Osteoblast (primary cell): ENCODE data around the gene TESK2. TPM values are rescaled to one million over a fixed set of nuclear protein-coding genes. Genes with fewer than 3 reads are reported as not detected.

Source experiments
- DNase-seq: peaks from one replicate; pipeline ENCODE4 v3.0.0; 2011; ENCODE audit warnings: low spot score, mixed read lengths; ENCODE audit not compliant: insufficient read length; ENCODE audit errors: missing footprints
- H2AFZ ChIP-seq: 2 replicates; pipeline ENCODE4 v1.6.0; 2011; ENCODE audit warnings: mild to moderate bottlenecking, low read length
- H3K27ac ChIP-seq: 2 replicates; pipeline ENCODE4 v1.5.1; 2011; ENCODE audit warnings: mild to moderate bottlenecking, low read depth, low read length, moderate library complexity
- H3K27me3 ChIP-seq: 2 replicates; pipeline ENCODE4 v1.6.0; 2012; ENCODE audit warnings: mild to moderate bottlenecking, control low read depth, inconsistent platforms, low read length, moderate library complexity; ENCODE audit not compliant: insufficient read depth
- H3K36me3 ChIP-seq: 2 replicates; pipeline ENCODE4 v1.5.1; 2011; ENCODE audit warnings: mild to moderate bottlenecking, low read length, control low read depth, moderate library complexity; ENCODE audit not compliant: insufficient read depth
- H3K4me1 ChIP-seq: 2 replicates; pipeline ENCODE4 v1.5.1; 2011; ENCODE audit warnings: mild to moderate bottlenecking, low read length, control low read depth, moderate library complexity; ENCODE audit not compliant: insufficient read depth
- H3K4me2 ChIP-seq: 2 replicates; pipeline ENCODE4 v1.6.0; 2011; ENCODE audit warnings: mild to moderate bottlenecking, low read length; ENCODE audit not compliant: insufficient read depth
- H3K4me3 ChIP-seq: fragments of 200-600 bp; sonication (generic); 3 replicates; pipeline ENCODE4 v1.5.1; 2012; ENCODE audit warnings: mild to moderate bottlenecking, low read length, inconsistent platforms; ENCODE audit not compliant: insufficient read depth
- H3K79me2 ChIP-seq: 2 replicates; pipeline ENCODE4 v1.6.0; 2012; ENCODE audit warnings: mild to moderate bottlenecking, low read length, control low read depth, inconsistent platforms; ENCODE audit not compliant: insufficient read depth
- H3K9me3 ChIP-seq: 2 replicates; pipeline ENCODE4 v1.5.1; 2011; ENCODE audit warnings: low read depth, low read length, control low read depth
- H4K20me1 ChIP-seq: 2 replicates; pipeline ENCODE4 v1.6.0; 2012; ENCODE audit warnings: mild to moderate bottlenecking, low read length, control low read depth; ENCODE audit not compliant: insufficient read depth
- total RNA-seq: library from RNA; depleted of rRNA; stranded (reverse); fragments of >200 nt; gene quantifications from 2 replicates; pipeline ENCODE4 v1.2.3, GENCODE V29; 2012
- TF ChIP-seq, protein P1 (sequence below): IDR thresholded peaks from 2 replicates; pipeline ENCODE4 v1.5.1; 2011; ENCODE audit warnings: mild to moderate bottlenecking, low read depth, low read length, moderate library complexity; ENCODE audit errors: extremely low read depth

The TESK2 gene
- total RNA-seq, 1 donor, result 5.4 TPM

DNA sequence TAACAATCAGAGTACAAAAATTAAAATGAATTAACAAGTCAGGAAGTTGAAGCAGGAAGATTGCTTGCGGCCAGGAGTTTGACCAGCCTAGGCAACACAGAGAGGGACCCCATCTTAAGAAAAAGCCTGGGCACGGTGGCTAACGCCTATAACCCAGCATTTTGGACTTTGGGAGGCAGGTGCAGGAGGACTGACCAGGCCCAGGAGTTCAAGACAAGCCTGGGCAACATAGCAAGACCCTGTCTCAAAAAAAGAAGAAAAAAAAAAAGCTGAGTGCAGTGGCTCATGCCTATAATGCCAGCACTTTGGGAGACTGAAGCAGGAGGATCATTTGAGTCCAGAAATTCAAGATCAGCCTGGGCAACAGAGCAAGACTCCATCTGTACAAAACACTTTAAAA lies 38.5 kb downstream of the TESK2 start:
- TF ChIP-seq, protein P1, sequence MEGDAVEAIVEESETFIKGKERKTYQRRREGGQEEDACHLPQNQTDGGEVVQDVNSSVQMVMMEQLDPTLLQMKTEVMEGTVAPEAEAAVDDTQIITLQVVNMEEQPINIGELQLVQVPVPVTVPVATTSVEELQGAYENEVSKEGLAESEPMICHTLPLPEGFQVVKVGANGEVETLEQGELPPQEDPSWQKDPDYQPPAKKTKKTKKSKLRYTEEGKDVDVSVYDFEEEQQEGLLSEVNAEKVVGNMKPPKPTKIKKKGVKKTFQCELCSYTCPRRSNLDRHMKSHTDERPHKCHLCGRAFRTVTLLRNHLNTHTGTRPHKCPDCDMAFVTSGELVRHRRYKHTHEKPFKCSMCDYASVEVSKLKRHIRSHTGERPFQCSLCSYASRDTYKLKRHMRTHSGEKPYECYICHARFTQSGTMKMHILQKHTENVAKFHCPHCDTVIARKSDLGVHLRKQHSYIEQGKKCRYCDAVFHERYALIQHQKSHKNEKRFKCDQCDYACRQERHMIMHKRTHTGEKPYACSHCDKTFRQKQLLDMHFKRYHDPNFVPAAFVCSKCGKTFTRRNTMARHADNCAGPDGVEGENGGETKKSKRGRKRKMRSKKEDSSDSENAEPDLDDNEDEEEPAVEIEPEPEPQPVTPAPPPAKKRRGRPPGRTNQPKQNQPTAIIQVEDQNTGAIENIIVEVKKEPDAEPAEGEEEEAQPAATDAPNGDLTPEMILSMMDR, result no peak

DNA sequence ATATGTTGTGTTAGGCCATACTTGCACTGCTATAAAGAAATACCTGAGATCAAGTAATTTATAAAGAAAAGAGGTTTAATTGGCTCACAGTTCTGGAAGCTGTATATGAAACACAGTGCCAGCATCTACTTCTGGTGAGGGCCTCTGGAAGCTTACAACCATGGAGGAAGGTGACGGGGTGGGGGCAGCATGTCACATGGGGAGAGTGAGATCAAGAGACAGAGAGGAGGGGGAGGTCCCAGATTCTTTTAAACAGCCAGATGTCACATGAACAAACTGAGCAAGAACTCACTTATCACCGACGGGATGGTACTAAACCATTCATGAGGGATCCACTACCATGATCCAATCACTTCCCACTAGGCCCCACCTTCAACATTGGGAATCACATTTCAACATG lies 42.6 kb downstream of the TESK2 start:
- H3K79me2 ChIP-seq, result no peaks in the 10 kb centered on the region
- no peaks in the 10 kb centered on the region for H3K36me3 ChIP-seq
- no peaks in the 10 kb centered on the region for H3K4me1 ChIP-seq
- no peaks in the 10 kb centered on the region for H3K27me3 ChIP-seq
- H2AFZ ChIP-seq, result no peak overlapping the region
- H3K9me3 ChIP-seq, result no peaks in the 10 kb centered on the region
- H3K27ac ChIP-seq, result no peak overlapping the region
- H3K4me2 ChIP-seq, result no peak overlapping the region
- no peak overlapping the region for H3K4me3 ChIP-seq
- TF ChIP-seq, protein P1, result no peak
- H4K20me1 ChIP-seq, result no peaks in the 10 kb centered on the region
- no peak for DNase-seq

More for the DNA sequence above, 38.5 kb downstream of the TESK2 start:
- H4K20me1 ChIP-seq, result no peaks in the 10 kb centered on the region
- H3K79me2 ChIP-seq, result no peaks in the 10 kb centered on the region
- no peak for DNase-seq
- H3K36me3 ChIP-seq, result no peaks in the 10 kb centered on the region
- no peaks in the 10 kb centered on the region for H3K27me3 ChIP-seq
- H3K4me2 ChIP-seq, result no peak overlapping the region
- no peak overlapping the region for H3K4me3 ChIP-seq
- H3K9me3 ChIP-seq, result no peaks in the 10 kb centered on the region
- no peaks in the 10 kb centered on the region for H3K4me1 ChIP-seq
- H3K27ac ChIP-seq, result no peak overlapping the region
- no peak overlapping the region for H2AFZ ChIP-seq

DNA sequence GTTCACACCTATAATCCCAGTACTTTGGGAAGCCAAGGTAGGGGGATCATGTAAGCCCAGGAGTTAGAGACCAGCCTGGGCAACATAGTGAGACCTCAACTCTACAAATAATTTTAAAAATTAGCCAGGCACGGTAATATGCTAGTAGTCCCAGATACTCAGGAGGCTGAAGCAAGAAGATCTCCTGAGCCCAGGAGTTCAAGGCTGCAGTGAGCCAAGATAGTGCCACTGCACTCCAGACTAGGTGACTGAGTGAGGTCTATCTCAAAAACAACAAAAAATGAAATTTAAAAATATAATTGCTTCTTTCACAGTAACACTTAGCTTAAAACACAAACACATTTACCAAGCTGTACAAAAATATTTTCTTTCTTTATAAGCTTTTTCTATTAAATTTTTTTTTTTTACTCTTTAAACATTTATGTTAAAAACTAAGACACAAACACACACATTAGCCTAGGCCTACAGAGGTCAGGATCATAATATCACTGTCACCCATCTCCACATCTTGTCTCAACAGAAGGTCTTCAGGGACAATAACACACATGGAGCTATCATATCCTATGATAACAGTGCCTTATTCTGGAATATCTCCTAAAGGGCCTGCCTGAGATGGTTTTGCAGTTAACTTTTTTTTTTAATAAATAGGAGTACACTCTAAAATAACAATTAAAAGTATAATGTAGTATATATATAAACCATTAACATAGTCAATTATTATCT lies 43.9 kb downstream of the TESK2 start:
- no peaks in the 10 kb centered on the region for H3K9me3 ChIP-seq
- no peak for DNase-seq
- TF ChIP-seq, protein P1, result no peak
- no peaks in the 10 kb centered on the region for H3K27me3 ChIP-seq
- no peak overlapping the region for H3K4me3 ChIP-seq
- H3K4me1 ChIP-seq, result peaks cover 6% of the 10 kb centered on the region
- no peaks in the 10 kb centered on the region for H3K36me3 ChIP-seq
- H4K20me1 ChIP-seq, result no peaks in the 10 kb centered on the region
- H3K27ac ChIP-seq, result no peak overlapping the region
- H2AFZ ChIP-seq, result no peak overlapping the region
- no peaks in the 10 kb centered on the region for H3K79me2 ChIP-seq
- no peak overlapping the region for H3K4me2 ChIP-seq

DNA sequence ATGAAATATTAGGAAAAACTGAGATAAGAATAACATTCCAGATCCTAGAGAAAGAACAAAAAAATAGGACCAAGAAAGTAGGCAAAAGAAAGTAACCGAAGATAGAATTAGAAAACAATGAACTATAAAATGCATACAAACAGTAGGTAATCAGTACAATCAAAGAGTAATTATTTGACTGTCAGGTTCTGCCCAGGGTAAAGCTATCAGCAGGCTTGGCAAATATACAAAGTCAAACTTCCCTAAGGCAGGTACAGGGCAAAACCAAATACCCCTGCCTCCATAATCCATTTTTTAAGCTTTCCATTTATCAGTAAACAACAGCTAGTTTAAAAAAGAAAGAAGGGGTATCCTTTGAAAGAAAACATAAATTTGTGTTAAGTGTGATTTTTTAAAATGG lies 44.4 kb downstream of the TESK2 start:
- Histone ChIP-seq H3K27ac (no peak overlapping the region), H3K9me3 (no peaks in the 10 kb centered on the region), H4K20me1 (no peaks in the 10 kb centered on the region), H3K4me3 (no peak overlapping the region), H3K36me3 (no peaks in the 10 kb centered on the region), H3K4me2 (no peak overlapping the region), H2AFZ (no peak overlapping the region), H3K79me2 (no peaks in the 10 kb centered on the region), H3K4me1 (peaks cover 8% of the 10 kb centered on the region), H3K27me3 (no peaks in the 10 kb centered on the region)
- DNase-seq, result no peak
- TF ChIP-seq, protein P1, result no peak
